ENCODE measurements around the gene TIGD1.
"Not testable (repeated sequence)": the region's sequence is repeated elsewhere in the genome, so short reads cannot be mapped to it uniquely, and the experiment has no call there.

The TIGD1 gene

DNA sequence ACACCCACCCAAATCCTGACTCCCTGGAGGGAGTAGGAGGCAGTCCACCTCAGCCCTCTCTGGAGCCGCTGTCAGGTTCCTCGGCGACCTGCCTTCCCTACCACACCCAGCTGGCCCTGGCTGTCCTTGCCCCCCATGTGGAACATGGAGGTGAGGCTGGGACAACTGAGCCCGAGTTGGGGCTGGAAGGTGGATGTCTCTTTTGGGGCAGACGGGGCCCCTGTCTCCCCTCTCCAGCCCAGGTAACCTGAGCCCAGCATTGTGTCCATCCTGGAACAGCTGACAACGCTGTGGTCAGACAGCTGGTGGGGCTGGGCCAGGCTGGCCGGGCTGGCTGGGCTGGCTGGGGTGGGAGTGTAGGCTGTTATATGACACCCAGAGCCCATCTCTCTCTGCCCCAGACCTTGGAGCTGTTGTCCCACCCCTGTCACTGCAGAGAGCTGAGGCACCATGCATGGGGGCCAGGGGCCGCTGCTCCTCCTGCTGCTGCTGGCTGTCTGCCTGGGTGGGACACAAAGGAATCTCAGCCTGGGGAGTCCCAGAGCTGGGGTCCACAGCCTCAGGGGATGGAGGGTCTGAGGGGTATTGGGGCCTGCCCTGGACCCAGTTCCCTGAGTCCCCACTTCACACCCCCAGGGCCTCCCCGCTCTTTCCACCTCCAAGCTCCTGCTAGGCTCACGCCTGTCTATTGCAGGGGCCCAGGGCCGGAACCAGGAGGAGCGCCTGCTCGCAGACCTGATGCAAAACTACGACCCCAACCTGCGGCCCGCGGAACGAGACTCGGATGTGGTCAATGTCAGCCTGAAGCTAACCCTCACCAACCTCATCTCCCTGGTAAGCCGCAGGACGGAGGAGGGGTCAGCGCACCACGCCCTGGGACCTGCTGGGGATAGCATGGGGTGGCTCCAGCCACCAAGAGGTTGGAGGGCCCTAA is 10.8 kb downstream of the TIGD1 start, which contains the start of gene CHRNG:
CHRNG (plus strand) TSS at position 395 of the 934 bp plus-strand sequence; CDS start at position 451, 56 bp downstream.
- Histone ChIP-seq H3K4me1 (ENCODE audit: insufficient read depth, low read length) (peaks cover 9% of the 10 kb centered on the region; the same call in 1 of the 2 replicates), H3K9me3 (ENCODE audit: control insufficient read depth, insufficient read depth, low read length) (no peaks in the 10 kb centered on the region), H3K9ac (ENCODE audit: low read depth, low read length) (no peak within 1 kb of the TSS), H3K36me3 (ENCODE audit: insufficient read depth, low read length) (no peaks in the 10 kb centered on the region)

DNA sequence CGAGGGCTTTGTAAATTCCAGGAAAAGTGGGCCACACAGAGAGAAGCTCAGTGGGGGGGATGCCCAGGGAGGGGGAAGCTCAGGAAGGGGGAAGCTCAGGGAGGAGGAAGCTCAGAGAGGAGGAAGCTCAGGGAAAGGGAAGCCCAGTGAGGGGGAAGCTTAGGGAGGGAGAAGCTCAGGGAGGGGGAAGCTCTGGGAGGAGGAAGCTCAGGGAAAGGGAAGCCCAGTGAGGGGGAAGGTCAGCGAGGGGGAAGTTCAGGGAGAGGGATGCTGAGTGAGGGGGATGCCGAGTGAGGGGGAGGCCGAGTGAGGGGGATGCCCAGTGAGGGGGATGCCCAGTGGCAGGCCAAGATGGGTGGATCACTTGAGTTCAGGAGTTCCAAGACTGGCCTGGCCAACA is 11.7 kb downstream of the TIGD1 start:
- peaks cover 9% of the 10 kb centered on the region; the same call in 1 of the 2 replicates for H3K4me1 ChIP-seq (ENCODE audit: insufficient read depth, low read length)
- no peaks in the 10 kb centered on the region for H3K36me3 ChIP-seq (ENCODE audit: insufficient read depth, low read length)
- no peak overlapping the region for H3K9ac ChIP-seq (ENCODE audit: low read depth, low read length)

GRCh38 chr2:232537499-232537898 is 12.9 kb downstream of the TIGD1 start:
- Histone ChIP-seq H3K9me3 (ENCODE audit: control insufficient read depth, insufficient read depth, low read length) (no peaks in the 10 kb centered on the region), H3K9ac (ENCODE audit: low read depth, low read length) (no peak overlapping the region), H3K4me1 (ENCODE audit: insufficient read depth, low read length) (peaks cover 9% of the 10 kb centered on the region; the same call in 1 of the 2 replicates), H3K36me3 (ENCODE audit: insufficient read depth, low read length) (no peaks in the 10 kb centered on the region)

More for the DNA sequence above, 11.7 kb downstream of the TIGD1 start:
- H3K9me3 ChIP-seq (ENCODE audit: control insufficient read depth, insufficient read depth, low read length) = no peaks in the 10 kb centered on the region

DNA sequence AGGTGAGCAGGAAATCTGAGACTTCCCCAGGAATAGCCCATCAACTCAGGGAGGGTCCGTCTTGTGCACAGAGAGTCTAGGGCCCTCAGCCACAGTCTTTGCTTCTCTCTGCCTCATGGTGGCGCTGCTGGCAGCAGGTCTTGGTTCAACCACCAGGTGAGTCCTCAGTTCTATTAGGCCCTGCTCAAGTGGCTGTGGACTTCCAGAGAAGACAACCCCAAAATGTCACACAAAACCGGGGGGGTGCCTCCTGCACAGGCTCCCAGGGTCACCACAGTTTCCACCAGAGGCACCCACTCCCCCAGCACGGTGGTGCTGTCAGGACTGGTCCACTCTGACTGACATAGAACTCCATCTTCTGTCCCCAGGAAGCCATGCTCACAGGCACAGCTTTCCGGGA is 13.3 kb downstream of the TIGD1 start:
- peaks cover 9% of the 10 kb centered on the region; the same call in 1 of the 2 replicates for H3K4me1 ChIP-seq (ENCODE audit: insufficient read depth, low read length)
- H3K9me3 ChIP-seq (ENCODE audit: control insufficient read depth, insufficient read depth, low read length) = no peaks in the 10 kb centered on the region
- H3K36me3 ChIP-seq (ENCODE audit: insufficient read depth, low read length) = no peaks in the 10 kb centered on the region
- no peak overlapping the region for H3K9ac ChIP-seq (ENCODE audit: low read depth, low read length)

- Histone ChIP-seq H3K9ac (ENCODE audit: low read depth, low read length) (no peak overlapping the region), H3K9me3 (ENCODE audit: control insufficient read depth, insufficient read depth, low read length) (no peaks in the 10 kb centered on the region), H3K36me3 (ENCODE audit: insufficient read depth, low read length) (no peaks in the 10 kb centered on the region), H3K4me1 (ENCODE audit: insufficient read depth, low read length) (peaks cover 9% of the 10 kb centered on the region; the same call in 1 of the 2 replicates)
These were observed 14.4 kb downstream of the TIGD1 start for GRCh38 chr2:232535761-232536530.

DNA sequence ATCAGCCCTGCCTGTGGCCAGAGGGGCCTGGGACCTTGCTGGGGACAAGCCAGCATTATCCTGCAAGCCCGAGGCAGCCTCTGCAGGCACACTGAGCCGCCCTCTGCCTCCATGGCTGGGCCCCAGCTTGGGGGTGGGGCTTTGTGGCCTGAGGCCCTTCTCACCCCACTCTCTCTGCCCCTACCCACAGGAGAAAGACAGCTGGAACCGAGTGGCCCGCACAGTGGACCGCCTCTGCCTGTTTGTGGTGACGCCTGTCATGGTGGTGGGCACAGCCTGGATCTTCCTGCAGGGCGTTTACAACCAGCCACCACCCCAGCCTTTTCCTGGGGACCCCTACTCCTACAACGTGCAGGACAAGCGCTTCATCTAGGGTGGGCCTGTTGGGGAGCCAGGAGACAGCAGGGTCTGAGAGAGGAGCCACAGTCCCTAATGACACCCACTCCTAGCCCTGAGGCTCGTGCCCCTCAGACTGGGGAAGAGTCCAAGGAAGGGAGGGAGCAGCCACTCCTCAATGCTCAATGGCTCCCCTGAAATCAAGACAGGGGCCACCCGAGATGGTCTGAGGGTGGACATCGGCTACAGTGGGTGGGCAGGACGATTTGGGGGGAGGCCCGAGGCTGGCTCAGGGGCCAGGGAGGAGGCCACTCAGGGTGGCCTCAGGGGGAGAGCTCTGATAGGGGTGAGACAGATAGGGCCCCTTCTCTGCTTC is 15.3 kb downstream of the TIGD1 start:
- H3K36me3 ChIP-seq (ENCODE audit: insufficient read depth, low read length) = no peaks in the 10 kb centered on the region
- H3K9me3 ChIP-seq (ENCODE audit: control insufficient read depth, insufficient read depth, low read length) = no peaks in the 10 kb centered on the region
- no peak overlapping the region for H3K9ac ChIP-seq (ENCODE audit: low read depth, low read length)
- peaks cover 9% of the 10 kb centered on the region; the same call in 1 of the 2 replicates for H3K4me1 ChIP-seq (ENCODE audit: insufficient read depth, low read length)

GRCh38 chr2:232533944-232534710 is 16.2 kb downstream of the TIGD1 start:
- Histone ChIP-seq H3K4me1 (ENCODE audit: insufficient read depth, low read length) (peaks cover 2% of the 10 kb centered on the region; the same call in 1 of the 2 replicates), H3K9me3 (ENCODE audit: control insufficient read depth, insufficient read depth, low read length) (no peaks in the 10 kb centered on the region), H3K9ac (ENCODE audit: low read depth, low read length) (no peak overlapping the region), H3K36me3 (ENCODE audit: insufficient read depth, low read length) (no peaks in the 10 kb centered on the region)

DNA sequence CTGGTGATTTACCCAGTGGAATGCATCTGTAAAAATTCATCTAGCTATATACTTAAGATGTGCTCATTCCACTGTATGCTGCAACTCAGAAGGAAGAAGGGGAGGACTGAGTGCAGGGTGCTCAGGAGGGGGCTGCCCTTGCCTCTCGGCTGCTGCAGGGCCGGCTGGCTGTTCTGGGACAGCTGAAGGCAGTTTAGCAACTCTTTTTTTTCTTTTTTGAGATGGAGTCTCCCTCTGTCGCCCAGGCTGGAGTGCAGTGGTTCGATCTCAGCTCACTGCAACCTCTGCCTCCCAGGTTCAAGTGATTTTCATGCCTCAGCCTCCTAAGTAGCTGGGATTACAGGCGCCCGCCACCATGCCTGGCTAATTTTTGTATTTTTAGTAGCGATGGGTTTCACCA is 17.5 kb downstream of the TIGD1 start:
- H3K9ac ChIP-seq (ENCODE audit: low read depth, low read length); H3K9me3 ChIP-seq (ENCODE audit: control insufficient read depth, insufficient read depth, low read length); H3K4me1 ChIP-seq (ENCODE audit: insufficient read depth, low read length); H3K36me3 ChIP-seq (ENCODE audit: insufficient read depth, low read length): not testable (repeated sequence)

DNA sequence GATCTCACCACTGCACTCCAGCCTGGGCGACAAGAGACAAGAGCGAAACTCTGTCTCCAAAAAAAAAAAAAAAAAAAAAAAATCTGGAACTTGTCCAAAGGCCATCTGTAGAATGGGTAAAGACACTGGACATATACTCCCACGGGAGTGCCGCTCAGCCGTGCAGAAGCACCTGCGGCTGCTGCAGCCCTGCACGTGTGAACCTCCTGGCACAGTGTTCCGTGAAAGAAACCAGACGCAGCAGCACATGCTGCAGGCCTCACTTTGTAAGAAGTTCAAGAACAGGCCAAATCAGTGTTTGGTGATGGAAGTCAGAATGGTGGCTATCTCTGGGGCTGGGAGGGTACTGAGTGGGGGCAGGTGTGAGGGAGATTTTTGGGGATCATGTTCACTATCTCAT is 17.9 kb downstream of the TIGD1 start:
- H3K4me1 ChIP-seq (ENCODE audit: insufficient read depth, low read length) = no peaks in the 10 kb centered on the region; the same call in 1 of the 2 replicates

DNA sequence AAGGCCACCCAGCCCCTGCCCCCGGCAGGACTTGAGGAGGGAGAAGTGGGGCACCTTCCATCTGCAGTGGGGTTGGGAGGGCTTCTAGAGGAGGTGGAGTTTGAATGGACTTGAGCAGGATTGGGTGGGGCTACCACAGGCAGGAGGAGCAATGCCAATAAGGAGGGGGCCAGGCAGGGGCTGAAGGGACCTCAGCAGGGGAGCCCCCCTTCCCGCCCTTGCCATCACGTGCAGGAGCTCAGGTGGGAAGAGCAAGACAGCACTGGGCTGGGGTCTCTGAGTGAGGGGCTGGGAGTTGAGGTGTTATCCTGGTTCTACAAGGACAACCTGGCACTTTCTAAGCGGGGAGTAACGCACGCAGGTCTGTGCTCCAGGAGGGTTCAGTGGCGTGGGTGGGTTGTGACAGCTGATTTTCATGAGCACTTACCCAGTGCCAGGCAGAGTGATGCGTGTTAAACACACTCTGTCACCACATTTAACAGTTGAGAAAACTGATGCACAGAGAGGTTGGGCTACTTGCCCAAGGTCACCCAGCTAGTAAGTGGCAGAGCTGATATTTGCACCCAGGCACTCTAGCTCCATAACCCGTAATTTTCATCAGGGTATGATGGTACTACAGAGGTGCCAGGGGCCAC is 19.6 kb downstream of the TIGD1 start:
- Histone ChIP-seq H3K4me1 (ENCODE audit: insufficient read depth, low read length) (peaks cover 3% of the 10 kb centered on the region; the same call in 1 of the 2 replicates), H3K9me3 (ENCODE audit: control insufficient read depth, insufficient read depth, low read length) (no peaks in the 10 kb centered on the region), H3K9ac (ENCODE audit: low read depth, low read length) (no peak overlapping the region), H3K36me3 (ENCODE audit: insufficient read depth, low read length) (no peaks in the 10 kb centered on the region)

More for the DNA sequence above, 17.9 kb downstream of the TIGD1 start:
- H3K9ac ChIP-seq (ENCODE audit: low read depth, low read length) = no peak overlapping the region
- no peaks in the 10 kb centered on the region for H3K9me3 ChIP-seq (ENCODE audit: control insufficient read depth, insufficient read depth, low read length)
- no peaks in the 10 kb centered on the region for H3K36me3 ChIP-seq (ENCODE audit: insufficient read depth, low read length)

GRCh38 chr2:232529806-232530547 is 20.4 kb downstream of the TIGD1 start:
- Histone ChIP-seq H3K9ac (ENCODE audit: low read depth, low read length) (no peak overlapping the region), H3K9me3 (ENCODE audit: control insufficient read depth, insufficient read depth, low read length) (no peaks in the 10 kb centered on the region), H3K36me3 (ENCODE audit: insufficient read depth, low read length) (no peaks in the 10 kb centered on the region), H3K4me1 (ENCODE audit: insufficient read depth, low read length) (peaks cover 3% of the 10 kb centered on the region; the same call in 1 of the 2 replicates)

- Histone ChIP-seq H3K36me3 (ENCODE audit: insufficient read depth, low read length) (no peaks in the 10 kb centered on the region), H3K9ac (ENCODE audit: low read depth, low read length) (no peak overlapping the region), H3K9me3 (ENCODE audit: control insufficient read depth, insufficient read depth, low read length) (no peaks in the 10 kb centered on the region), H3K4me1 (ENCODE audit: insufficient read depth, low read length) (peaks cover 3% of the 10 kb centered on the region)
These were observed 21.5 kb downstream of the TIGD1 start for GRCh38 chr2:232528746-232529460.
